Skeletal muscle tissue (tissue), 4 donors: ENCODE results near the gene AGRN. TPM values are rescaled to one million over a fixed set of nuclear protein-coding genes. Genes with fewer than 3 reads are reported as not detected.
"Not testable (repeated sequence)": the region's sequence is repeated elsewhere in the genome, so short reads cannot be mapped to it uniquely, and the experiment has no call there.

ENCODE experiments used
- H3K27ac ChIP-seq: one replicate; pipeline ENCODE4 v1.7.0; 2013; ENCODE audit warnings: mild to moderate bottlenecking, low read depth, low read length, inconsistent platforms
- H3K27me3 ChIP-seq, 3 donors: one replicate each; pipeline ENCODE4 v1.7.0; 2013; ENCODE audit warnings: low read length in 3 of 3; ENCODE audit not compliant: control insufficient read depth in 3 of 3, insufficient read depth in 3 of 3
- H3K36me3 ChIP-seq, 3 donors: one replicate each; pipeline ENCODE4 v1.7.0; 2013; ENCODE audit warnings: low read length in 3 of 3; ENCODE audit not compliant: control insufficient read depth in 3 of 3, insufficient read depth in 3 of 3
- H3K4me1 ChIP-seq, 3 donors: one replicate each; pipeline ENCODE4 v1.7.0; 2013; ENCODE audit warnings: low read length in 3 of 3, mild to moderate bottlenecking in 3 of 3; ENCODE audit not compliant: control insufficient read depth in 3 of 3, insufficient read depth in 3 of 3
- H3K4me3 ChIP-seq, 3 donors: one replicate each; pipeline ENCODE4 v1.7.0; 2013; ENCODE audit warnings: low read length in 3 of 3
- H3K9ac ChIP-seq, 3 donors: one replicate each; pipeline ENCODE4 v1.7.0; 2013; ENCODE audit warnings: low read length in 3 of 3, mild to moderate bottlenecking in 3 of 3, moderate library complexity in 2 of 3, low read depth in 1 of 3
- H3K9me3 ChIP-seq, 3 donors: one replicate each; pipeline ENCODE4 v1.7.0; 2013; ENCODE audit warnings: low read length in 3 of 3; ENCODE audit not compliant: control insufficient read depth in 3 of 3
- total RNA-seq: library from RNA; depleted of rRNA; stranded (reverse); fragments of >200 nt; gene quantifications from one replicate; pipeline ENCODE4 v1.2.3, GENCODE V29; 2014
- donor health status: Osteomylitis.

Gene AGRN
- total RNA-seq, 1 donor from 2014 or later: 14.6 TPM

GRCh38 chr1:1065265-1065939 is 45.5 kb downstream of the AGRN start:
- Histone ChIP-seq H3K9ac (no peak overlapping the region), H3K9me3 (no peaks in the 10 kb centered on the region), H3K27me3 (peaks cover 58 to 74% (median 71%) of the 10 kb centered on the region in 3 donors), H3K4me3 (no peak overlapping the region), H3K27ac (no peak overlapping the region), H3K4me1 (peaks cover 0 to 23% (median 16%) of the 10 kb centered on the region in 3 donors), H3K36me3 (no peaks in the 10 kb centered on the region)

DNA sequence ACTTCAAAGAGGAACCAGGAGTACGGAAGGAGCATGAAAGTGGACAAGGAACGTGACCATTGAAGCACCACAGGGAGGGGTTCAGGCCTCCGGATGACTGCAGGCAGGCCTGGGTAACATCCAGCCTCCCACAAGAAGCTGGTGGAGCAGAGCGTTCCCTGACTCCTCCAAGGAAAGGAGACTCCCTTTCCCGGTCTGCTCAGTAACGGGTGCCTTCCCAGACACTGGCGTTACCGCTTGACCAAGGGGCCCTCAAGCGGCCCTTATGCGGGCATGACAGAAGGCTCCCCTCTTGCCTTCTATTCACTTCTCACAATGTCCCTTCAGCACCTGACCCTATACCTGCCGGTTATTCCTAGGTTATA is 46.0 kb downstream of the AGRN start:
- Histone ChIP-seq H3K27me3 (peaks cover 60 to 75% (median 73%) of the 10 kb centered on the region in 3 donors), H3K4me1 (peaks cover 0 to 23% (median 16%) of the 10 kb centered on the region in 3 donors)
- H3K9me3 ChIP-seq, H3K36me3 ChIP-seq, H3K4me3 ChIP-seq, H3K27ac ChIP-seq, H3K9ac ChIP-seq: not testable (repeated sequence)

DNA sequence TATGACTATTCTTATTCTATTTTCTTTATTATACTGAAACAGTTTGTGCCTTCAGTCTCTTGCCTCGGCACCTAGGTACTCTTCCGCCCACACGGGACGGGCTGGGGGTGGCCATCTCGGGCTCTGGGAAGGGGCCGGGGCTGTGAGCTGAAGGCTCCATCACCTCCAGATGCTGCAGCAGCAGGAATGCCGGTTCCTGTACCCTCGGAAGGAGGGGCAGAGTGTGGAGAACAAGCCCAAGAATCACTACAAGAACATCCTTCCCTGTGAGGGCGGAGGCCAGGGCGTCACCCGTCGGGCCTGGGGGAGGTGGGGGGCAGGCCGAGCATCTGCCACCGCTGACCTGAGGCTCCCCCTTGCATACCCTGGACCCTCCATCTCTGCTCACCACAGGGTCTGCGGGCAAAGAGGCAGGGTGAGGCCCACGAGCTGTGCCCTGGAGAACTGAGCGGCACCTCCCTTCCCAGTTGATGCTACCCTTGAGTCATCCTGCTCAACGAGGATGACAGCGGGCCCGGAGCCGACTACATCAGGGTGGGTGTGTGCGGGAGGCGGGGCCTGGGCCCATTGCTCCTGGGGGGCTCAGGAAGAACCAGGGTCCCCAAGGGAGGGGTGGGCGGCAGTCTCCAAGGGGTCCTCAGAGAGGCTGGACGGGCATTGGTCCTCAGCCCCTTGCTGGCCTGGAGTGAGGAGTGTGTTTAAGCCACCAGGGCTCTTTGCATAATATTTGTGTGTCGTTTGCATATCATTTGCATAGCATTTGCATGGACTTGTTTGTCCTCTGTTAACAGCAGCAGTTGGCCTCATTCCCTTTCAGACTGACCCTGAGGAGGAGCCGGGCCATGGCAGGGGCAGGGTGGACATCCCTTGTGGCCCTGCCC is 46.7 kb downstream of the AGRN start:
- no peak overlapping the region for H3K27ac ChIP-seq
- H3K4me1 ChIP-seq: peaks cover 0 to 23% (median 16%) of the 10 kb centered on the region in 3 donors
- H3K4me3 ChIP-seq: no peak overlapping the region
- no peak overlapping the region for H3K9ac ChIP-seq
- no peaks in the 10 kb centered on the region for H3K36me3 ChIP-seq
- peaks cover 61 to 74% (median 72%) of the 10 kb centered on the region in 3 donors for H3K27me3 ChIP-seq
- H3K9me3 ChIP-seq: no peaks in the 10 kb centered on the region

- Histone ChIP-seq H3K4me1 (peaks cover 0 to 23% (median 16%) of the 10 kb centered on the region in 3 donors), H3K9ac (no peak overlapping the region), H3K4me3 (no peak overlapping the region), H3K27ac (no peak overlapping the region), H3K36me3 (no peaks in the 10 kb centered on the region), H3K9me3 (no peaks in the 10 kb centered on the region), H3K27me3 (peaks cover 61 to 76% (median 75%) of the 10 kb centered on the region in 3 donors)
Measured at GRCh38 chr1:1067284-1067859, 47.5 kb downstream of the AGRN start.

DNA sequence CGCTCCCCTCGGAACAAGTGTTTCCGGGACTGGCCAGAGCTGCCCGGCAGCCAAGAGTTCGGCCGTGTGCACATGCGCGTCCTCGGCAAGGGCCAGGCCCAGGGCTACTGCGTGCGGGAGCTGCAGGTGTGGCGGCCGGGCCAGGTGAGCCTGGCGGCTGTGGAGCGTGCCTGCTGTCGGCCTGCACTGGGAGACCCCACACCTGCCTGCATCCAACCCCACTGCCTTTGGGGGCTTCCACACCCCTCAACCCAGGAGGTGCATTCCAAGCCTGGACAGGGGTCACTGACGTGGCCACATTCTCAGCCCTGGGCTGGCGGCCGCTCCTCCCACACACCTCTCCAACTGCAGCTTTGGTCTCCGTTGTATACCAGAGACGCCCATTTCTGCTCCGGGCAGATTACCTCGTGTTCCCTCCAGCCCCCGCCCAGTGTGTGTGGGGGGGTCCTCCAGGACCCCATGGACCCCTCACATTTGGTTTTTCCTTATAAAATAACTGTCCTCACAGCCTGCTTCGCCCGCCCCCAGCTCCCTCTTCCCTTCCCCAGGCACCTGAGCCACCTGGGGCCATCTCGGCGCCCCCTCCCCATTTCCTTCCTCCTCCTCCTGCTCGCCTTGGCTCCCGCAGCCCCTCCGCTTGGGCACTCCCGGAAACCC is 48.1 kb downstream of the AGRN start:
- H3K27me3 ChIP-seq: peaks cover 56 to 76% (median 76%) of the 10 kb centered on the region in 3 donors
- no peaks in the 10 kb centered on the region for H3K36me3 ChIP-seq
- peaks cover 0 to 23% (median 16%) of the 10 kb centered on the region in 3 donors for H3K4me1 ChIP-seq
- H3K9ac ChIP-seq: peak overlapping the region in 1 of 3 donors; percentile 8
- H3K4me3 ChIP-seq: no peak overlapping the region
- no peaks in the 10 kb centered on the region for H3K9me3 ChIP-seq
- no peak overlapping the region for H3K27ac ChIP-seq

GRCh38 chr1:1068517-1069055 is 48.7 kb downstream of the AGRN start:
- peaks cover 0 to 22% (median 15%) of the 10 kb centered on the region in 3 donors for H3K4me1 ChIP-seq
- peaks cover 54 to 76% (median 75%) of the 10 kb centered on the region in 3 donors for H3K27me3 ChIP-seq
- peak overlapping the region in 1 of 3 donors; percentile 8 for H3K9ac ChIP-seq
- H3K9me3 ChIP-seq: no peaks in the 10 kb centered on the region
- H3K36me3 ChIP-seq: no peaks in the 10 kb centered on the region
- H3K4me3 ChIP-seq: no peak overlapping the region
- H3K27ac ChIP-seq: no peak overlapping the region

- H3K9ac ChIP-seq: no peak overlapping the region
- H3K27me3 ChIP-seq: peaks cover 54 to 76% (median 74%) of the 10 kb centered on the region in 3 donors
- H3K4me1 ChIP-seq: peaks cover 0 to 22% (median 12%) of the 10 kb centered on the region in 3 donors
- H3K27ac ChIP-seq: no peak overlapping the region
- H3K36me3 ChIP-seq: no peaks in the 10 kb centered on the region
- peak overlapping the region; percentile 48 to 70 (median 67) for H3K4me3 ChIP-seq
- H3K9me3 ChIP-seq: no peaks in the 10 kb centered on the region
Measured at GRCh38 chr1:1069056-1069710, 49.3 kb downstream of the AGRN start.

GRCh38 chr1:1069711-1070676 is 50.1 kb downstream of the AGRN start:
- peaks cover 0 to 21% (median 11%) of the 10 kb centered on the region in 3 donors for H3K4me1 ChIP-seq
- H3K36me3 ChIP-seq: no peaks in the 10 kb centered on the region
- no peak overlapping the region for H3K4me3 ChIP-seq
- no peak overlapping the region for H3K27ac ChIP-seq
- no peaks in the 10 kb centered on the region for H3K9me3 ChIP-seq
- H3K27me3 ChIP-seq: peaks cover 57 to 81% (median 78%) of the 10 kb centered on the region in 3 donors
- H3K9ac ChIP-seq: no peak overlapping the region
